ENCODE measurements around the gene FLNC.

FLNC gene

GRCh38 chr7:128876978-128877755 lies 47.0 kb downstream of the FLNC start:
- in situ Hi-C loops (cut with MboI; ENCODE audit: low sequenced_read_pairs): loop anchor here (25.0 kb wide), 1 partner anchor 265 kb away; no protein-coding TSS in a partner anchor

GRCh38 chr7:128877756-128878120 lies 47.5 kb downstream of the FLNC start:
- in situ Hi-C loops (cut with MboI; ENCODE audit: low sequenced_read_pairs): loop anchor here (25.0 kb wide), 1 partner anchor 265 kb away; no protein-coding TSS in a partner anchor

- in situ Hi-C loops (cut with MboI; ENCODE audit: low sequenced_read_pairs): loop anchor here (25.0 kb wide), 1 partner anchor 266 kb away; no protein-coding TSS in a partner anchor
These were observed 48.3 kb downstream of the FLNC start for GRCh38 chr7:128878226-128879105.

GRCh38 chr7:128879461-128879938 lies 49.3 kb downstream of the FLNC start:
- in situ Hi-C loops (cut with MboI; ENCODE audit: low sequenced_read_pairs): loop anchor here (25.0 kb wide), 1 partner anchor 267 kb away; no protein-coding TSS in a partner anchor

- in situ Hi-C loops (cut with MboI; ENCODE audit: low sequenced_read_pairs): loop anchor here (25.0 kb wide), 1 partner anchor 268 kb away; no protein-coding TSS in a partner anchor
These were observed 49.9 kb downstream of the FLNC start for GRCh38 chr7:128879939-128880746.

- in situ Hi-C loops (cut with MboI; ENCODE audit: low sequenced_read_pairs): loop anchor here (25.0 kb wide), 1 partner anchor 269 kb away; no protein-coding TSS in a partner anchor
These were observed 50.7 kb downstream of the FLNC start for GRCh38 chr7:128880791-128881457.

GRCh38 chr7:128881458-128882125 lies 51.4 kb downstream of the FLNC start:
- in situ Hi-C loops (cut with MboI; ENCODE audit: low sequenced_read_pairs): loop anchor here (25.0 kb wide), 1 partner anchor 269 kb away; no protein-coding TSS in a partner anchor

- in situ Hi-C loops (cut with MboI; ENCODE audit: low sequenced_read_pairs): loop anchor here (25.0 kb wide), 1 partner anchor 270 kb away; no protein-coding TSS in a partner anchor
These were observed 51.9 kb downstream of the FLNC start for GRCh38 chr7:128882134-128882533.

- in situ Hi-C loops (cut with MboI; ENCODE audit: low sequenced_read_pairs): loop anchor here (25.0 kb wide), 1 partner anchor 272 kb away; no protein-coding TSS in a partner anchor
These were observed 53.6 kb downstream of the FLNC start for GRCh38 chr7:128883622-128884448.

- in situ Hi-C loops (cut with MboI; ENCODE audit: low sequenced_read_pairs): loop anchor here (25.0 kb wide), 1 partner anchor 272 kb away; no protein-coding TSS in a partner anchor
These were observed 54.6 kb downstream of the FLNC start for GRCh38 chr7:128884561-128885369.

GRCh38 chr7:128885370-128886187 lies 55.4 kb downstream of the FLNC start:
- in situ Hi-C loops (cut with MboI; ENCODE audit: low sequenced_read_pairs): loop anchor here (25.0 kb wide), 1 partner anchor 273 kb away; no protein-coding TSS in a partner anchor

- in situ Hi-C loops (cut with MboI; ENCODE audit: low sequenced_read_pairs): loop anchor here (25.0 kb wide), 1 partner anchor 274 kb away; no protein-coding TSS in a partner anchor
These were observed 56.4 kb downstream of the FLNC start for GRCh38 chr7:128886391-128887168.

GRCh38 chr7:128887169-128888038 lies 57.2 kb downstream of the FLNC start:
- in situ Hi-C loops (cut with MboI; ENCODE audit: low sequenced_read_pairs): loop anchor here (25.0 kb wide), 1 partner anchor 275 kb away; no protein-coding TSS in a partner anchor

GRCh38 chr7:128888039-128888755 lies 58.0 kb downstream of the FLNC start:
- in situ Hi-C loops (cut with MboI; ENCODE audit: low sequenced_read_pairs): loop anchor here (25.0 kb wide), 1 partner anchor 276 kb away; no protein-coding TSS in a partner anchor

Measured in HL-60/S4 (cell line).